HG03196 (cell line): ENCODE measurements around the gene PLXND1.

Experiments
- ATAC-seq: cut with Tn5 transposase; IDR thresholded peaks from one replicate; pipeline ENCODE4 v1.9.1; 2021; ENCODE audit not compliant: unreplicated experiment

The PLXND1 gene

DNA sequence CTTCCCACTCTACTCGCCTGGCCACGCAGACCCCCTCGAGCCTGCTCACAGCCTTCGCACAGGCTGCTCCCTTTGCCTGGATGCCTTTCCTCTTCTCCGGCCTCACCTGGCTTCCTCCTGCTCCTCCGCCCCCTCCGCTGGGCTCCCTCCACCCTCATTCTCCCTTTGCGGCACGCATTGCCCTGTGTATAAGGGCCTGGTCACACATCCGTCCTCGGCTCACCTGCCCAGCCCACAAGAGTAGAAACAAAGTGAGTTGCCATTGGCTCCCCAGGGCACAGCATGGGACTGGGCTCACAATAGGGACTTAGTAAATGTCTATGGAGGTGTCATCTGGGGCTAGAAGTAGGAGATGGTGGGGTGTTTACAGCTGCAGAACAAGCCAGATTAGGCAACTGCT, 4.2 kb downstream of the PLXND1 start:
- no peak for ATAC-seq

DNA sequence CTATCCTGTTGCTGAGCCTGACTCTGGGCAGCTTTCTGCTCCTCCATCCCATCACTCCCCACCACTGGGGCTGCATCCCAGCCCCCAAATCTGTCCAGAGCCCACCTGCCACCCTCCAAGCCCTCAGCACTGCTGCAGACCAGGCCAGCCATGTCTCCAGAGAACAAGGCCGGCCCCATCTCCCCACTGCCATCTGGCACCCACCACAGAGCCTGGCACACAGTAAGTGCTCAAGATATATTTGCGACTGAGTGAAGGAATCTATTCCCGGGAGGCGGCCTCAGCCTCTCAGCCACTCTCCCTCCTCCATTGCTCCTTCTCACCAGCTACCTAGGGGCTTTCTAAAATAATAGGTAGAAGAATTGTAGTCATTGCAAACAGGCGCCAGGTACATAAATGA, 4.8 kb downstream of the PLXND1 start:
- ATAC-seq = no peak

DNA sequence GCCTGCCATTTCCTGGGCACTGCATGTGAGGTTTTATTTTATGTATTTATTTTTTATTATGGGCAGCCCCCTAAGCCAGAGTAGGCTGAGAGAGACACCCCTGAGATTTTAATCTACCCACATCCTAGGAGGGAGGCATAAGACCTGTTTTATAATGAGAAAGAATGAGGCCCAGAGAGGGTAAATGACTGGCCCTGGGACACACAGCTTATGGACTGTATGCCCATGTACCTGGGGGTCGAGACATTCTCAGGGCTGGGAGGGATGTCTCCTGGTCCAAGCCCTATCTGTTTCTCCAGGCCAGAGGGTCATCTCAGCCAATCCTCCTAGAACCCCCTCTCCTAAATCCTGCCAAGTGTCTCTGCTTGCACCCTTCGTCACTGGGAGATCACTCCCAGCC, 6.1 kb downstream of the PLXND1 start:
- ATAC-seq = no peak

DNA sequence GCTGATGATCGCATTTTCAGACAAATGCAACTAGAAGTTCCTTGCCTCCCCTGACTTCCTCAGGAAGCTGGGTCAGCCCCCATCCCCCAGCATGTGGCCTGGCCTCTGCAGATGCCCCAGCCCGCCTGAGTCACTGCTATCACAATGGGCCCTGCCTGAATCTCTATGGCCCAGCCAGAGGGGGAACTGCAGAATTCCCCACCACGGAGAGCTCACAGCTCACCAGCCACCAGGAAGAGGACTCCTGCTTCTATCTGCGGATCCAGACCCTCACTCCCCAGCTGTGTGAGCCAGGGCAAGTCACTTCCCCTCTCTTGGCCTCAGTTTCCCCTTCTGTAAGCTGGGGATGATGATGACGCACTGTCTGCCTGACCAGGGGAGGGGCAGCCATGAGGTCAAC, 6.9 kb downstream of the PLXND1 start:
- ATAC-seq = no peak

DNA sequence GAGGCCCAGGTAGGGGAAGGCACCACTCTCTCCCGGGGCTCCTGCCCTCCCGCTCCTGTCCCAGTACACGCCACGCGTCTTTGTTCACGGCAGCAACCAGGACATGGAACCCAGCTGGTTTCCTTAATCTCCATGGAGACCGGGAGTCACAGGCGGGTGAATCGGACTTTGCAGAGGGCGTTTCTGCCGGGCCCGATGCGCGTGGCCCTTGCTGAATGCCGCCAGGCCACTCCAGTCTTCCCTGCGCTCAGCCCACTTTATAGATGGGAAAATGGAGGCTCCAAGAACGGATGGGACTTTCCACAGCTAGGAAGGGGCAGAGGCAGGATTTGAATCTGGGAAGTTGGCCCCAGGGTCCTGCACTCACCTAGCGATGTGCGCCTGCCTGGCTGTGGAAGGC, 7.4 kb downstream of the PLXND1 start:
- no peak for ATAC-seq

DNA sequence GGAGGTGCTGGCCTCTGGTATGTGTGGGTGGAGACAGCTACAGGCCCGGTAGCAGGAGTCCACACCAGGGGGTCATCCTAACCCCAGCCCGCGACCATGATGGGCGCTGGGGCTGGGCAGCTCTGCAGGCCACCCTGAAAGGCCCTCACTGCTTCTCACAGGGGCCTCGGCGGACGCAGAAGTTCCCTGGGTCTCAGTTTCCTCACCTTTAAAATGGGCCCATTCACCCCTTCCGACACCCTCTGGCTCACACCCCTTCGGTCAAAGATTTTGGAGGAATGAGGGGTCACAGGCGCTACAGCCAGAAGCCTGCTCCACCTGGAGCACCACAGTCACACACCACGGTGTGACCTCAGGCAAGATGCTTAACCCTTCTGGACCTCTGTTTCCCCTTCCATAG, 8.0 kb downstream of the PLXND1 start:
- ATAC-seq = no peak

DNA sequence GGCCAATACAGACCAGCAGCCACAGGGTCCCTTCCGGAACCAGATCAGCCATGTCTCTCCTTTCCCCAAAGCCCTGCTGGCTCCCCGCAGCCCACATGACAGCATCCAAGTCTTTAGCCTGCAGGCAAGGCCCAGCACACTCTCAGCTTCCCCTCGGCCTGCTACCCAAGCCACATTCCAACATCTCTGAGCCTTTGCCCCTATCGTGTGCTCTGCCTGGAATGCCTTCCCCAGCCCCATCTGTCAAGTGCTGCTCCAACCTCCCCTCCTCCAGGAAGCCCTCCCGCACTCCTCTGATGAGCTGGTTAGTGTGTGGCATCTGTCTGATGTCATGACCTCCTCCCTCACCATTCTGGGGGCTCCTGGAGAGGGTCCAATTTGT, 8.5 kb downstream of the PLXND1 start:
- ATAC-seq = no peak

DNA sequence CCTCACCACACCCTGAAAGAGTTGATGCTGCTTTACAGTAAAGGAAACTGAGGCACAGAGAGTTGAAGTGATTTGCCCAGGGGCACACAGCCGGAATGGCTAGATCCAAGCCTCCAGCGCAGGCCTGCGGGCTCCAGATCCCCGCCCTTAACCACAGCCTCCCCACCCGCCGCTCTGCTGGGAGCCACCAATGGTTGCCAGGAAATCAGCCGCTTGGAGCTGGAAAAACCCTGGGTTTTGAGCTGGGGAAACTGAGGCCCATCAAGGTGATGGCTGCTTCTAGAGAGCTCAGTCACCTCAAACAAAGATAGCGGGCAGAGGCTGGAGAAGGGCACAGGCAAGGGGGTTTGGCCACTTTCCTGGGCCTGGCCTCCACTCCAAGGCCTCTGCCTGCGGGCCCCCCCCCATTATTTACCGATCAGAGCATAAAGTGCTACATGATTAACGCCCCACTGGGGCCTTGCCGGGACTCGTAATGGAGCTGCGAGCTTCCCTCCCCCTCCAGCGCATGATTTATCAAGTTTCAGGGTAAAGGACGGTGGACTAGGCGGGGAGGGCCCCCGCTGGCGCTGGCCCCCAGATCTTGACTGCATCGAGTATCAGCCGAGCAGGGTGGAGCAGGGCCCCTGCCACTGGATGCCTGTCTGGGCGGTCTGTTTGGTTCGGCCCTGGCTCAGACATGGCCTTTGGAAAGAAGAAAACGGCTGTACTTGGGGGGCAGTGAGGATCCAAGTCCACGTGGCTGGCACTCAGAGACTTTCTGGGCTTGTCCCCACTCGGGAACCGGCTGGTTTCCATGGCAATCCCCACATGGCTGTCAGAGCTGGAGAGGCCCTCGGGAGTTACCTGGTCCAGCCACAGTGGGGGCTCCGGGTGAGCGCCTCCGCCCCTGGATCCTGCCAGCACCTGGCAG, 9.1 kb downstream of the PLXND1 start:
- ATAC-seq = no peak

DNA sequence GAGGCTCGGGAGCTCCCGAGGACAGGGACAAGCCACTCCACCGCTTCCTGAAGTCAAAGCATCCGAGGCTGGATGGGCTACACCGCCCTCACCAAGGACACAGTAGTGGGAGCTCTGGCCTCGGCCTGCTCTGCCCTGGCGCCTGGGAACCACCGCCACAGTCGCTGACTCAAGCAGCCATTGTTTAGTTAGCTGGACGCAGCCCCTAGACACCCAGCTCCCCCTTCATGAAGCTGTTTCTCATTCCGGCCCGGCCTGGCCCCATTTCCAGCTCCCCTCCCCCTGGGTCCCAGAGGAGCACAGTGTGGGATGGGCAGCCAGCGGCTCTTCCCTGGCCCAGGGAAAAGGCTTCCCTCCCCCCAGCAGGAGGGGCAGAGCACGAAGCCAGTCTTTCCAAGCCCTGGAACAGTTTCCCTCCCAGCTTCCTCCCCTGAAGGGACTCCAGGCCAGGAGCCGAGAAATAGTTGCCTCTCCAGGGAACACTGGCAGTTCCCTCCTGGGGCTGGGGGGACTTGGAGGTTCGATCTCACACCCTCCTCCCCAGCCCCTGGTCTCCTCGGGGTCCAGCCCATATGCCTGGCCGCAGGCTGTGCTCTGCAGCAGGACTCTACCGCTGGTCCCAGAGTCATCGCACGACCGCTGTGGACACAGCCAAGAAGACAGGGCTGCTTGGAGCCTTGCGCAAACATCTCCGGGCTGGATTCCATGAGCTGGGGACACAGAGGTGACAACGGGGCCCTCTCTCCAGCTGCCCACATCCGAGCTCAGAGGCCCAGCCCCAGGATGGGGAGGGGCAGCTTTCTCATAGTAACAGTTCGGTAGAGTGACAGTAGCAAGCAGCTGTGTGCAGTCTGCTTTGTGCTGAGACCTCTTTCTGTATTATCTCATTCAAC, 10.0 kb downstream of the PLXND1 start:
- no peak for ATAC-seq

DNA sequence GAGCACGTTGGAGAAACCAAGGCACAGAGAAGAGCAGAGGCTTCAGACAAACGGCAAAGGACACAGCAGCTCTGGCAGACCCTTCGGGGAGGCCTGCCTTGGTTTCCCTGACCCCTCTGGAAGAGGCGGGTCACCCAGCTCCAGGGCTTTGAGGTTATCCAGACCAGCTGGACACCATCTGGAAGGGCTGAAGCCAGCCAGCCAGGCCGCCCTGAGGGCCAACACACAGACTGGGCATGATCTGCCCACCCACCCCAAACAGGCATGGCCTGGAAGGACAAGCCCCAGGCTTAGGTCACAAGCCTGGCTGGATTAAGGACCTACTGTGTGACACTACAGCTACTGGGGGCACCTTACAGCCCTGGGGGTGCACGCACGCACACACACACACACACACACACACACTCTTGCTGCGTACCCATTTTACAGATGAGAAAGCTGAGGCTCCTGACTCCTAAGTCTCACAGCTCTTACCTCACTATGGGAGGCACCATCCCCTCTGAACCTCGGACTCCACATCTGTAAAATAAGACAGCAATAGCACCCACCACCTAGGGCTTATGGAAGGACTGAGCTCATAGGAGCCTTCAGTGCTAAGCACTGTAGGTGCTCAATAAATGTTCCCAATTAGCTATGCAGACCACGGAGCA, 10.8 kb downstream of the PLXND1 start:
- no peak for ATAC-seq

DNA sequence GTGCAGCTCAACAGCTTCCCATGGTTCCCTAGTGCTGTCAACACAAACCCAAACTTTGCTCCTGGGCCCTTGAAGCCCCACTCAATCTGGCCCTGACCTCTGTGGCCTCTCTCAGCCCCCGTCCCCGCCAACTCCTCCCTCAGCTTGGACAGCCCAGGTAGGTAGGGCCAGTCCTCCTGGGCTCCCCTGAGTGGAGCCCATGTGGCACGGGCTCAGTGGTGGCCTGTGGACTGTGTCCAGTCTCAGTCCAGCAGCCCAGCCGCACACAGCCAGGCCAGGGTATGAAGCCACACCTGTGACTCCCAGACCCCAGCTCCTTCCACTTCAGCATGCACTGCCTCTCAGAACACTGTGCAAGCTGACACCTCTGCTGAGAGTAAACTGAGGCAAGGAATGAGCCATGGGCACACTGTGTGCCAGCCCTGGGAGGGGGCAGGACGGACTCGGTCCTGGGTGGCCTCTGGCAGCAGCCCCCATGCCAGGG, 11.5 kb downstream of the PLXND1 start:
- ATAC-seq = no peak

DNA sequence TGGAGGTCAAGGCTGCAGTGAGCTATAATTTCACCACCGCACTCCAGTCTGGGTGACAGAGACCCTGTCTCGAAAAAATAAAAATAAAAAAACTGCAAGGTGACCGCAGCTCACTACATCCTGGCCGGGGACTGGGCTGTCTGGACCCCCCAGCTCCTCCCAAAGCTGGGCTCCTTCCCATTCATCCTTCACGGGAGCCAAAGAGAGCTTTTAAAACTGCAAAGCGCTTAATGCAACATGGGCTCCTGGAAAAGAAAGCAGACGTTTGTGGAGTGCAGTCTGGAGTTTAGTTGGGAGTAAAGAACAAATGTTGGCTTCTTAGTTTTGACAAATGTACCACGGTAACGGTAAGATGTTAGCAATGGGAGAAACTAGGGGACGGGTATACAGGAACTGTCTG, 12.1 kb downstream of the PLXND1 start:
- no peak for ATAC-seq

DNA sequence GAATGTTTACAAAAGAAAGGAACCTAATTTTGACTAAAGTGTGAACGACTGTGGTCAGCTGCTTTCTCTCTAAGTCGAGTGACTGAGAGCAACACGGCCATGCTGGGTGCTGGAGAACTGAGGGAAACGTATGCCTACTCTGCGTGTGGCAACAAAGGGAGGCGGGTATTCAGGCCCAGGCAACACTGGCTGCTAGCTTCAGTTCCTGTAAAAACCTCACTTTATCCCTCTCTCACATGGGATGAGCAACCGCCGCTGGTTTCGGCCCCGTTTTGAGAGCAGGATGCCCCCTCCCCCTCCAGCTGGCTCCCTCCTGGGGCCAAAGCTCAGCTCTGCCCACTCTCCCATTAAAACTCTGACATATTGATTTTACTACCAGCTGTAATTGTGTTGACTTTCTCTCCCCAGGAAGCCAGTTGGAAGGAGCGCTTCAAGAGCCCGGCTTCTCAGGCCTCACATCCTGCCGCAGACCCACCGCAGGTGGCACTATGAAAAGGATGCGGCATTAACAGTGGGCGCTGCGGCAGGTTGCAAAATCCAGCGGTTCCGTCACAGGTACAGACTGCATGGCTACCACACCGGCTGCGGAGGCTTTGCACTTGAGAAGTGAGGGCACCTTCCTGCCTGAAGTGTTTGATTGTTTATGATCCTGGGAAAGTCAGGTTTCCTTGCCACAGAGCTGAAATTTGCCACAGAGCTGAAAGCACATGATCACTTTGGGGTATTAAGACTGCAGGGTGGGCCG, 12.7 kb downstream of the PLXND1 start:
- no peak for ATAC-seq

DNA sequence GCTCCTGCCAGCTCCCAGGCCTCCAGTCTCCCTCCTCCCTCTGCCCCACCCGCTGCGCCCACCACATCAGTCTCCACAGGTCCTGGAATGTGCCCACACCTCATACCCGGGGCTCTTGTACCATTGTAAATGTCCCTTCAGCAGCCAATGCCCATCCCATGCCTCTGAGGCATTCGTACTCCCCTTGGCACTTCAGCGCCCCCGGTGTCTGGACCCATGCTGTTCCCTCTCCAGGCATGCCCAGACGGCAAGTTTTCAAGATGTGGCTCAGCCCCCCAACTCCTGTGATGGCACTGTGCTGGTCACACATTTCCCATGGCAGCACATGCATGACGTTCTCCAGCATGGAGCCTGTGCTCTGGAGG, 13.3 kb downstream of the PLXND1 start:
- ATAC-seq = no peak

DNA sequence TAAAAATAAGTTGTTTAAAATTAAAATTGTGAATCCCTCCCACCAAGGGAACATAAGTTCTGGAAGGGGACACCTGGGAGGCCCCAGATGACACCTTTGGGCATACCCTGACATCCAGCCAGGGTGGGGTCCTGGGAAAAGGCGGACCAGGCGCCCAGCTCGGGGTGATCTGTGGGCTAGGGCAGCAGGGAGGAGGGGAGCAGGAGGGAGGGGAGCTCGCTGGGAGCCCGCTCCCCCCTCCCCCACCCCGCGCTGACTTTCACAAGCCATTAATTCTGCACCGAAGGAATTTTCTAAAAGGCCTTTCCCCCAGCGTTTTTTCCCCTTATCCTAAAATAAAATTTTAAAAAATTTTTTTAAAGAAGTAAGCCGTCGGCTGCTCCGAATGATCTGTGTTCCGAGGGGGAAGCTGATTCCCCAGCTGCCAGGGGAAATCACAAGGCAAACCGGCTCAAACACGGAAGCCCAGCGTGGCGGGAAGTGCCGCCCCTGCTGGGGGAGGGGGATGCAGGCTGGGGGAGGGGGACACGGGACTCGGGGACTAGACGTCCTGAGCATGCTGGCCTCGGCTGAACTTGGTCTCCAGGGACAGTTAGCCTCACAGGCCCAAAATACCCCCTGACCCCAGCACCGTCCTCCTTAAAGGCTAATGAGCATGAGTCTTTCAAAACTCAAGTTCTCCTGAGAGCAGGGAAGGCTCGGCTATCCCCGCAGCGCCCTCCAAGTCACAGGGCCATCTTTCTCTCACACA, 13.9 kb downstream of the PLXND1 start:
- no peak for ATAC-seq

DNA sequence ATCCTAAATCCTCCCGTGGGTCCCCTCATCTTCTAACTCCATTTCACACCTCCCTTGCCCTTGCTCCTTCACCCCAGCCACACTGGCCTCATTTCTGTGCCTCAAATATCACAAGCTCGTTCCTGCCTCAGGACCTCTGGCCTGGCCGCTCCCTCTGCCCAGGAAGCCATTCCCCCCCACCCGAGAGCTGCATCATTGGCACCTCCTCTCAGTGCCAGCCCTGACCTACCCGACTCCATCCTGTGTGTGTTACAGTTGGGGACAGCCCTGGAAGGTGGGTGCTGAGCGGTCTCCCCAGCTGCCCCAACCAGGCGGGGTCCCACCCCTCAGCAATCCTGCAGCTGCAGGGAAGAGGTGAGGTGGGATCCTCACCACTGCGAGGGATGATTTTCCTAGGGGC, 14.5 kb downstream of the PLXND1 start:
- no peak for ATAC-seq

DNA sequence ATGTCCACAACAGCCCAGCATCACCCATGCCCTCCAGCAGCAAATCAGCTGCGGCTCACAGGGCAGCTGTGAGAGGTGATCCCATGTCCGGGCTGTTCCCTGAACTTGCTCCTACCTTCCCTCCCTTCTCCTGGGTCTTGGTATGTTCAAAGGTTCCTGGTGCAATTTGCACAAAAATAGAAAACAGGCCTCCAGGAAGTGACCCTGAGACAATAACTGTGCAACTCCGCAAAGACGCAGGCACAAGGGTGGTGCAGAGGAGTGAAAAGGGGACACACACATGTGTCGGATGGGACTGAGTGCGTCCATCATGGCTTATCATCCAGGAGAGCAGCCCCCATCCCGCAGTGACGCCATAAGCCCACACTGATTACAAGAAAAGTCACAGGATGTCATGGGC, 16.3 kb downstream of the PLXND1 start:
- ATAC-seq = no peak

DNA sequence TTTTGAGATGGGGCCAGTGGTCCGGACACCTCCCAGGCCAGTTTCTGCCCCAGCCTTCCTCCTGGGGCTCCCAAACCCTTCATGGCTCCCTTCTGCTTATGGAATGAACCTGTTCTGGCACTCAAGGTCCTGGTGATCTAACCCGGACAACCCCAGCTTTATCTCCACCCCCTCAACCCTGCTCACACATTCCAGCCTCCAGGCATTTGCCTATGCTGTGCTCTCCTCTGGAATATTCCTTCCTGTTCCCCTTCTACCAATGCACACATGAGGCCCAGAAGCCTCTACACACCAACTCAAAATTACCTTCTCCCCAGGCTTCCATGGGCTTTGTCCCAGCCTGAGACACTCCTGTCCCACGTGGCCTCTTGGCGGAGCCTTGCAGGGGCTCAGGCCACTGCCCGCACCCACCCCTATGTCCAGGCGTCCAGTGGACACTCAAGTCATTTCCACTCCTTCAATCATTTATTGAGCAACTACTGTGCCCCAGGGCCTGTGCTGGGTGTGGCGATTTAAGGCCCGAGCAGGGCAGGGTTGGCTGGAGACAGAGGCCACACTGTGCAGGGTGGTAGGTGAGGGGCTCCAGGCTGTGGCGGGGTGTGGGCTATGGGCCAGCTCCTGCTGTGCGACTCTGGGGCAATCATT, 18.8 kb downstream of the PLXND1 start:
- ATAC-seq = no peak

DNA sequence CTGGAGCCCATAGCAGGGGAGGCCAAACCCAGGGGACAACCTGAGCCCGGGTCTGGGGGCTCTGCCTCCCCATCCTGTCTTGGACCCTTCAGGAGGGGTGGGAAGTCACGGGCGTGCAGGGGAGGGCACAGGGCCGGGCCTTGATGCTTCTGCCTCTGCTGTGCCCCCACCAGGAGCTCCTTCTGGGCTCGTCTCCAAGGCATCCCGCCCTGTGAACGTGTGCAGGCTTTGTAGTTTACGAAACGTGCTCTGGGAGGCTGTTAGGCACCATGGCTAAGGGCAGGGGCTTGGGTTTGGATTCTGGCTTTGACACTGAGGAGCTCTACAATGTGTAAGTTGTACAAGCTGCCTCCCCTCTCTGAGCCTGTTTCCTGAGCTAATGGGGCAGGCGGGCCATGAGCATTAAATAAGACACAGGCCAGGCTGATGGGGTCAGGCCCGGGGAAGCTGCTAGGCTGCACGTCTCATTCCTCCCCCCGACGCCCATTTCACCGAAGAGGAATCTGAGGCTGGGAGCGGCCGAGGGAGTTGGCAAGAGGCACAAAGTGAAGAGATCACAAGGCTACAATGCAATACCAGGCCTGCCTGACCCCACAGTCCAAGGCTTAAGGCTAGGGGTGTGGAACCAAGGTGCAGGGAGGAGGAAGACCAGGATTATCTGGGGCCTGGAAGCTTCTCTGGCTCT, 19.6 kb downstream of the PLXND1 start:
- no peak for ATAC-seq
